ENCODE results near the gene CLEC18A. TPM values are rescaled to one million over a fixed set of nuclear protein-coding genes. Genes with fewer than 3 reads are reported as not detected.
"Not testable (repeated sequence)": the region's sequence is repeated elsewhere in the genome, so short reads cannot be mapped to it uniquely, and the experiment has no call there.

Gene CLEC18A
- total RNA-seq: 1 to 10 TPM in 1 of 2 experiments, under 1 TPM in 1; 0.99 to 1.0 TPM

- H3K27ac Mint-ChIP-seq; H3K36me3 Mint-ChIP-seq (ENCODE audit: low read depth); CTCF ChIA-PET; H3K27me3 Mint-ChIP-seq; DNase-seq; H3K4me1 Mint-ChIP-seq; H3K9me3 Mint-ChIP-seq; POLR2A ChIA-PET; H3K4me3 Mint-ChIP-seq: not testable (repeated sequence)
These were observed at the start of gene CLEC18A for GRCh38 chr16:69951017-69951671. Gene CLEC18A (plus strand): TSS chr16:69951334. CDS start chr16:69951367, 33 bp downstream.

- CTCF ChIA-PET: interaction anchor here (0.6 kb wide), 1 partner anchor 157 kb away, joined by 3 read pairs; no protein-coding TSS in a partner anchor
- no peak overlapping the region for H3K4me3 Mint-ChIP-seq
- no peaks in the 10 kb centered on the region for H3K27me3 Mint-ChIP-seq
These were observed 47.2 kb upstream of the CLEC18A start for GRCh38 chr16:69903865-69904415.

GRCh38 chr16:69904495-69905170 lies 46.5 kb upstream of the CLEC18A start:
- CTCF ChIA-PET: no interaction called here
- DNase-seq: no peak
- Mint-ChIP-seq H3K9me3 (no peaks in the 10 kb centered on the region), H3K27me3 (no peaks in the 10 kb centered on the region), H3K4me1 (no peaks in the 10 kb centered on the region), H3K27ac (no peak overlapping the region), H3K4me3 (no peak overlapping the region), H3K36me3 (ENCODE audit: low read depth) (peaks cover 11% of the 10 kb centered on the region)
- POLR2A ChIA-PET: interaction anchor here (0.6 kb wide), 1 partner anchor 11 kb away, joined by 4 read pairs; no protein-coding TSS in a partner anchor

More at GRCh38 chr16:69903865-69904415, 47.2 kb upstream of the CLEC18A start:
- POLR2A ChIA-PET: no interaction called here
- DNase-seq: no peak
- H3K36me3 Mint-ChIP-seq (ENCODE audit: low read depth): peaks cover 9% of the 10 kb centered on the region
- no peaks in the 10 kb centered on the region for H3K4me1 Mint-ChIP-seq
- no peaks in the 10 kb centered on the region for H3K9me3 Mint-ChIP-seq
- no peak overlapping the region for H3K27ac Mint-ChIP-seq

- no peak overlapping the region for H3K4me3 Mint-ChIP-seq
- peaks cover 11% of the 10 kb centered on the region for H3K36me3 Mint-ChIP-seq (ENCODE audit: low read depth)
- ChIA-PET CTCF (no interaction called here), POLR2A (interaction anchor here (0.6 kb wide), 1 partner anchor 11 kb away, joined by 4 read pairs; no protein-coding TSS in a partner anchor)
- H3K27me3 Mint-ChIP-seq: no peaks in the 10 kb centered on the region
- no peaks in the 10 kb centered on the region for H3K9me3 Mint-ChIP-seq
- no peaks in the 10 kb centered on the region for H3K4me1 Mint-ChIP-seq
- no peak overlapping the region for H3K27ac Mint-ChIP-seq
- no peak for DNase-seq
These were observed 46.0 kb upstream of the CLEC18A start for GRCh38 chr16:69905171-69905555.

- peaks cover 19% of the 10 kb centered on the region for H3K36me3 Mint-ChIP-seq (ENCODE audit: low read depth)
These were observed 44.2 kb upstream of the CLEC18A start for GRCh38 chr16:69906838-69907401.

GRCh38 chr16:69909043-69909442 lies 42.1 kb upstream of the CLEC18A start:
- POLR2A ChIA-PET: no interaction called here
- Mint-ChIP-seq H3K27me3 (no peaks in the 10 kb centered on the region), H3K36me3 (ENCODE audit: low read depth) (peaks cover 19% of the 10 kb centered on the region), H3K4me1 (no peaks in the 10 kb centered on the region), H3K9me3 (no peaks in the 10 kb centered on the region), H3K27ac (no peak overlapping the region), H3K4me3 (no peak overlapping the region)
- CTCF ChIA-PET: interaction anchor here (1.1 kb wide), 1 partner anchor 9 kb away, joined by 6 read pairs; no protein-coding TSS in a partner anchor
- no peak for DNase-seq

More at GRCh38 chr16:69906838-69907401, 44.2 kb upstream of the CLEC18A start:
- Mint-ChIP-seq H3K4me3 (no peak overlapping the region), H3K4me1 (no peaks in the 10 kb centered on the region), H3K27me3 (no peaks in the 10 kb centered on the region), H3K27ac (no peak overlapping the region), H3K9me3 (no peaks in the 10 kb centered on the region)
- POLR2A ChIA-PET: no interaction called here
- no peak for DNase-seq
- CTCF ChIA-PET: interaction anchor here (1.5 kb wide), 1 partner anchor 23 kb away, joined by 3 read pairs; no protein-coding TSS in a partner anchor

- Mint-ChIP-seq H3K9me3 (no peaks in the 10 kb centered on the region), H3K27me3 (no peaks in the 10 kb centered on the region), H3K4me3 (no peak overlapping the region), H3K4me1 (no peaks in the 10 kb centered on the region), H3K27ac (no peak overlapping the region), H3K36me3 (ENCODE audit: low read depth) (peaks cover 21% of the 10 kb centered on the region)
- DNase-seq: no peak
- POLR2A ChIA-PET: no interaction called here
- CTCF ChIA-PET: interaction anchor here (1.2 kb wide), 1 partner anchor 13 kb away, joined by 3 read pairs; no protein-coding TSS in a partner anchor
These were observed 41.4 kb upstream of the CLEC18A start for GRCh38 chr16:69909760-69910159.

GRCh38 chr16:69910964-69911363 lies 40.2 kb upstream of the CLEC18A start:
- peaks cover 22% of the 10 kb centered on the region for H3K36me3 Mint-ChIP-seq (ENCODE audit: low read depth)
- no peak overlapping the region for H3K27ac Mint-ChIP-seq
- DNase-seq: no peak
- H3K9me3 Mint-ChIP-seq: no peaks in the 10 kb centered on the region
- H3K4me1 Mint-ChIP-seq: no peaks in the 10 kb centered on the region
- H3K27me3 Mint-ChIP-seq: no peaks in the 10 kb centered on the region
- CTCF ChIA-PET: interaction anchor here (1.2 kb wide), 1 partner anchor 14 kb away, joined by 3 read pairs; no protein-coding TSS in a partner anchor
- POLR2A ChIA-PET: no interaction called here
- no peak overlapping the region for H3K4me3 Mint-ChIP-seq

- ChIA-PET CTCF (interaction anchor here (0.7 to 1.4 kb wide), 2 partner anchors 12 to 14 kb away, joined by 3 to 4 read pairs; no protein-coding TSS in a partner anchor), POLR2A (interaction anchor here (0.6 kb wide), 2 partner anchors 11 to 12 kb away, joined by 4 read pairs; no protein-coding TSS in a partner anchor)
- Mint-ChIP-seq H3K9me3 (no peaks in the 10 kb centered on the region), H3K27me3 (no peaks in the 10 kb centered on the region), H3K36me3 (ENCODE audit: low read depth) (peaks cover 13% of the 10 kb centered on the region), H3K4me1 (no peaks in the 10 kb centered on the region), H3K27ac (no peak overlapping the region), H3K4me3 (no peak overlapping the region)
- DNase-seq: no peak
These were observed 34.7 kb upstream of the CLEC18A start for GRCh38 chr16:69916462-69916861.

GRCh38 chr16:69917311-69917710 lies 33.8 kb upstream of the CLEC18A start:
- H3K36me3 Mint-ChIP-seq (ENCODE audit: low read depth): peaks cover 12% of the 10 kb centered on the region
- ChIA-PET CTCF (interaction anchor here (1.5 kb wide), 1 partner anchor 9 kb away, joined by 6 read pairs; no protein-coding TSS in a partner anchor), POLR2A (no interaction called here)
- H3K27me3 Mint-ChIP-seq: no peaks in the 10 kb centered on the region
- H3K4me1 Mint-ChIP-seq: no peaks in the 10 kb centered on the region
- no peak overlapping the region for H3K4me3 Mint-ChIP-seq
- H3K9me3 Mint-ChIP-seq: no peaks in the 10 kb centered on the region
- H3K27ac Mint-ChIP-seq: no peak overlapping the region
- no peak for DNase-seq

GRCh38 chr16:69917739-69918138 lies 33.4 kb upstream of the CLEC18A start:
- ChIA-PET CTCF (interaction anchor here (1.5 kb wide), 1 partner anchor 9 kb away, joined by 6 read pairs; no protein-coding TSS in a partner anchor), POLR2A (no interaction called here)
- no peaks in the 10 kb centered on the region for H3K9me3 Mint-ChIP-seq
- no peak overlapping the region for H3K27ac Mint-ChIP-seq
- H3K27me3 Mint-ChIP-seq: no peaks in the 10 kb centered on the region
- DNase-seq: no peak
- peaks cover 11% of the 10 kb centered on the region for H3K36me3 Mint-ChIP-seq (ENCODE audit: low read depth)
- no peak overlapping the region for H3K4me3 Mint-ChIP-seq
- no peaks in the 10 kb centered on the region for H3K4me1 Mint-ChIP-seq

- Mint-ChIP-seq H3K27ac (no peak overlapping the region), H3K4me1 (no peaks in the 10 kb centered on the region), H3K4me3 (no peak overlapping the region), H3K36me3 (ENCODE audit: low read depth) (peaks cover 11% of the 10 kb centered on the region), H3K27me3 (no peaks in the 10 kb centered on the region), H3K9me3 (no peaks in the 10 kb centered on the region)
- no peak for DNase-seq
- ChIA-PET CTCF (interaction anchor here (0.7 to 1.5 kb wide), 2 partner anchors 10 to 95 kb away, joined by 3 to 6 read pairs; no protein-coding TSS in a partner anchor), POLR2A (no interaction called here)
These were observed 32.9 kb upstream of the CLEC18A start for GRCh38 chr16:69918241-69918640.

Data from activated CD4-positive, alpha-beta T cell treated with anti-CD3 and anti-CD28 coated beads, Interleukin-2, amount 10 ng/mL, durations not matched to agents 7 days and 5 days (primary cell).